ENCODE results near the gene NTNG2. TPM values are rescaled to one million over a fixed set of nuclear protein-coding genes. Genes with fewer than 3 reads are reported as not detected.
"Not testable (repeated sequence)": the region's sequence is repeated elsewhere in the genome, so short reads cannot be mapped to it uniquely, and the experiment has no call there.

The NTNG2 gene
- polyA plus RNA-seq, 6 donors from 2014 or later, result 0.35 to 4.0 (median 1.4) TPM

GRCh38 chr9:132249690-132250089 lies 87.8 kb downstream of the NTNG2 start:
- no peaks in the 10 kb centered on the region for H3K36me3 Mint-ChIP-seq
- H3K4me1 Mint-ChIP-seq, result peaks cover 0 to 7% (median 3%) of the 10 kb centered on the region in 3 donors
- DNase-seq (no peak), ATAC-seq (ENCODE audit: low read depth in 2 of 2) (no peak)
- H3K27ac Mint-ChIP-seq, result no peak overlapping the region
- peaks cover 0 to 21% (median 8%) of the 10 kb centered on the region in 3 donors for H3K27me3 Mint-ChIP-seq
- H3K9me3 Mint-ChIP-seq, result no peaks in the 10 kb centered on the region
- no peak overlapping the region for H3K4me3 Mint-ChIP-seq

GRCh38 chr9:132250324-132251262 lies 88.7 kb downstream of the NTNG2 start:
- Mint-ChIP-seq H3K27ac (no peak overlapping the region), H3K4me1 (peaks cover 0 to 7% (median 3%) of the 10 kb centered on the region in 3 donors), H3K9me3 (no peaks in the 10 kb centered on the region), H3K27me3 (peaks cover 0 to 16% (median 8%) of the 10 kb centered on the region in 3 donors), H3K4me3 (no peak overlapping the region), H3K36me3 (no peaks in the 10 kb centered on the region)
- DNase-seq (no peak), ATAC-seq (ENCODE audit: low read depth in 2 of 2) (no peak)

GRCh38 chr9:132260846-132261245 lies 99.0 kb downstream of the NTNG2 start:
- H3K4me3 Mint-ChIP-seq, result no peak overlapping the region
- peaks cover 10 to 21% (median 20%) of the 10 kb centered on the region in 3 donors for H3K4me1 Mint-ChIP-seq
- H3K27me3 Mint-ChIP-seq, result no peaks in the 10 kb centered on the region
- H3K9me3 Mint-ChIP-seq, result no peaks in the 10 kb centered on the region
- H3K27ac Mint-ChIP-seq, result peak overlapping the region in 3 of 6 donors; percentile 7 to 64 (median 51)
- DNase-seq, result no peak
- no peak for ATAC-seq (ENCODE audit: low read depth in 2 of 2)
- H3K36me3 Mint-ChIP-seq, result peaks cover 0 to 4% of the 10 kb centered on the region in 2 donors

- ATAC-seq (ENCODE audit: low read depth in 2 of 2), result no peak
- Mint-ChIP-seq H3K27me3 (no peaks in the 10 kb centered on the region), H3K4me3 (no peak overlapping the region), H3K4me1 (peaks cover 6 to 15% (median 7%) of the 10 kb centered on the region in 3 donors), H3K9me3 (no peaks in the 10 kb centered on the region), H3K36me3 (peaks cover 7 to 9% of the 10 kb centered on the region in 2 donors), H3K27ac (no peak overlapping the region)
- no peak for DNase-seq
These were observed 104.2 kb downstream of the NTNG2 start for GRCh38 chr9:132266017-132266416.

GRCh38 chr9:132267660-132268059 lies 105.8 kb downstream of the NTNG2 start:
- H3K36me3 Mint-ChIP-seq, result peaks cover 7 to 9% of the 10 kb centered on the region in 2 donors
- peaks cover 2 to 7% (median 7%) of the 10 kb centered on the region in 3 donors for H3K4me1 Mint-ChIP-seq
- no peaks in the 10 kb centered on the region for H3K27me3 Mint-ChIP-seq
- peak overlapping the region in 2 of 6 donors; percentile 39 to 53 for H3K27ac Mint-ChIP-seq
- DNase-seq (no peak), ATAC-seq (ENCODE audit: low read depth in 2 of 2) (no peak)
- no peak overlapping the region for H3K4me3 Mint-ChIP-seq
- H3K9me3 Mint-ChIP-seq, result no peaks in the 10 kb centered on the region

GRCh38 chr9:132268725-132269352 lies 107.0 kb downstream of the NTNG2 start:
- H3K4me1 Mint-ChIP-seq, result peaks cover 0 to 7% (median 4%) of the 10 kb centered on the region in 3 donors
- peak overlapping the region in 4 of 6 donors; percentile 9 to 83 (median 81) for H3K27ac Mint-ChIP-seq
- H3K9me3 Mint-ChIP-seq, result no peaks in the 10 kb centered on the region
- no peak overlapping the region for H3K4me3 Mint-ChIP-seq
- DNase-seq (peak; percentile 51), ATAC-seq (ENCODE audit: low read depth in 2 of 2) (peak; percentile 69 to 88)
- H3K36me3 Mint-ChIP-seq, result peaks cover 7 to 9% of the 10 kb centered on the region in 2 donors
- no peaks in the 10 kb centered on the region for H3K27me3 Mint-ChIP-seq

GRCh38 chr9:132269704-132270516 lies 108.1 kb downstream of the NTNG2 start:
- H3K27ac Mint-ChIP-seq, result peak overlapping the region in 1 of 6 donors; percentile 21
- not testable (repeated sequence) for H3K9me3 Mint-ChIP-seq; H3K4me1 Mint-ChIP-seq; ATAC-seq (ENCODE audit: low read depth in 2 of 2); H3K27me3 Mint-ChIP-seq; H3K4me3 Mint-ChIP-seq; DNase-seq
- H3K36me3 Mint-ChIP-seq, result peaks cover 8 to 12% of the 10 kb centered on the region in 2 donors

GRCh38 chr9:132274861-132275260 lies 113.0 kb downstream of the NTNG2 start:
- DNase-seq (no peak), ATAC-seq (ENCODE audit: low read depth in 2 of 2) (no peak)
- Mint-ChIP-seq H3K9me3 (no peaks in the 10 kb centered on the region), H3K27me3 (no peaks in the 10 kb centered on the region), H3K36me3 (peaks cover 14 to 23% of the 10 kb centered on the region in 2 donors), H3K27ac (peak overlapping the region in 3 of 6 donors; percentile 26 to 46 (median 27)), H3K4me3 (no peak overlapping the region), H3K4me1 (peaks cover 0 to 6% (median 5%) of the 10 kb centered on the region in 3 donors)

- ATAC-seq (ENCODE audit: low read depth in 2 of 2) (no peak), DNase-seq (no peak)
- H3K4me3 Mint-ChIP-seq, result no peak overlapping the region
- no peaks in the 10 kb centered on the region for H3K27me3 Mint-ChIP-seq
- H3K9me3 Mint-ChIP-seq, result no peaks in the 10 kb centered on the region
- H3K27ac Mint-ChIP-seq, result no peak overlapping the region
- H3K4me1 Mint-ChIP-seq, result peaks cover 0 to 3% (median 0%) of the 10 kb centered on the region in 3 donors
- peaks cover 15 to 16% of the 10 kb centered on the region in 2 donors for H3K36me3 Mint-ChIP-seq
These were observed 121.3 kb downstream of the NTNG2 start for GRCh38 chr9:132283165-132283564.

- no peak overlapping the region for H3K4me3 Mint-ChIP-seq
- H3K27me3 Mint-ChIP-seq, result no peaks in the 10 kb centered on the region
- no peak overlapping the region for H3K27ac Mint-ChIP-seq
- DNase-seq, result no peak
- no peak for ATAC-seq (ENCODE audit: low read depth in 2 of 2)
- no peaks in the 10 kb centered on the region for H3K9me3 Mint-ChIP-seq
- peaks cover 15 to 16% of the 10 kb centered on the region in 2 donors for H3K36me3 Mint-ChIP-seq
- peaks cover 0 to 3% (median 0%) of the 10 kb centered on the region in 3 donors for H3K4me1 Mint-ChIP-seq
These were observed 122.0 kb downstream of the NTNG2 start for GRCh38 chr9:132283863-132284262.

GRCh38 chr9:132287256-132287760 lies 125.5 kb downstream of the NTNG2 start:
- Mint-ChIP-seq H3K4me1 (peaks cover 0 to 5% (median 3%) of the 10 kb centered on the region in 3 donors), H3K27me3 (no peaks in the 10 kb centered on the region), H3K36me3 (peaks cover 5 to 7% of the 10 kb centered on the region in 2 donors), H3K27ac (no peak overlapping the region), H3K9me3 (no peaks in the 10 kb centered on the region), H3K4me3 (no peak overlapping the region)
- DNase-seq (no peak), ATAC-seq (ENCODE audit: low read depth in 2 of 2) (no peak)

- no peaks in the 10 kb centered on the region for H3K27me3 Mint-ChIP-seq
- no peak for ATAC-seq (ENCODE audit: low read depth in 2 of 2)
- H3K4me1 Mint-ChIP-seq, result peaks cover 0 to 5% (median 3%) of the 10 kb centered on the region in 3 donors
- H3K27ac Mint-ChIP-seq, result peak overlapping the region in 1 of 6 donors; percentile 16
- H3K9me3 Mint-ChIP-seq, result no peaks in the 10 kb centered on the region
- no peak for DNase-seq
- H3K4me3 Mint-ChIP-seq, result no peak overlapping the region
- H3K36me3 Mint-ChIP-seq, result no peaks in the 10 kb centered on the region
These were observed 126.5 kb downstream of the NTNG2 start for GRCh38 chr9:132288361-132288760.

GRCh38 chr9:132288966-132289365 lies 127.1 kb downstream of the NTNG2 start:
- H3K27me3 Mint-ChIP-seq, result no peaks in the 10 kb centered on the region
- no peaks in the 10 kb centered on the region for H3K9me3 Mint-ChIP-seq
- H3K4me1 Mint-ChIP-seq, result peaks cover 0 to 5% (median 3%) of the 10 kb centered on the region in 3 donors
- DNase-seq, result no peak
- peak overlapping the region in 4 of 6 donors; percentile 16 to 92 (median 66) for H3K27ac Mint-ChIP-seq
- H3K36me3 Mint-ChIP-seq, result no peaks in the 10 kb centered on the region
- no peak overlapping the region for H3K4me3 Mint-ChIP-seq
- no peak for ATAC-seq (ENCODE audit: low read depth in 2 of 2)

All from naive B cell (primary cell).